ENCODE results near the gene CPS1.

GRCh38 chr2:210727549-210727948, 171.2 kb downstream of the CPS1 start:
- TF ChIP-seq ZNF692 (tag by site-specific recombination; IDR thresholded peaks at IDR 0.05) (no peak), ZNF16 (tag by site-specific recombination; IDR thresholded peaks at IDR 0.05; ENCODE audit: low read depth) (no peak)
